GM23338 (cell line): ENCODE results near the gene CEP72. TPM values are rescaled to one million over a fixed set of nuclear protein-coding genes. Genes with fewer than 3 reads are reported as not detected.

Source experiments
- ATAC-seq: fragments of 200-7000 bp; cut with Tn5 transposase; 3 replicates; pipeline ENCODE4 v1.9.1; 2020
- DNase-seq: peaks from one replicate; pipeline ENCODE4 v3.0.0-alpha.2; 2015; ENCODE audit warnings: low spot score
- H2AFZ ChIP-seq: fragments of 200-600 bp; sonication (generic); 2 replicates; pipeline ENCODE4 v1.8.0; 2016; ENCODE audit warnings: antibody characterized with exemption, mild to moderate bottlenecking, moderate library complexity
- H3F3A ChIP-seq: fragments of 200-600 bp; sonication (generic); replicated peaks from 2 replicates; pipeline ENCODE4 v1.8.0; 2017; ENCODE audit warnings: antibody characterized with exemption, mixed run types, low read depth
- H3K27ac ChIP-seq: fragments of 200-600 bp; sonication (generic); 2 replicates; pipeline ENCODE4 v1.6.1; 2016; ENCODE audit warnings: low read depth
- H3K27me3 ChIP-seq: fragments of 200-600 bp; sonication (generic); 2 replicates; pipeline ENCODE4 v1.8.0; 2016; ENCODE audit warnings: mild to moderate bottlenecking, mixed run types, moderate library complexity; ENCODE audit not compliant: insufficient read depth
- H3K36me3 ChIP-seq: fragments of 200-600 bp; sonication (generic); 2 replicates; pipeline ENCODE4 v1.8.0; 2016; ENCODE audit warnings: mild to moderate bottlenecking; ENCODE audit not compliant: insufficient read depth
- H3K4me1 ChIP-seq: fragments of 200-600 bp; sonication (generic); 2 replicates; pipeline ENCODE4 v1.8.0; 2016; ENCODE audit warnings: mild to moderate bottlenecking, moderate library complexity; ENCODE audit not compliant: insufficient read depth
- H3K4me2 ChIP-seq: fragments of 200-600 bp; sonication (generic); 2 replicates; pipeline ENCODE4 v1.7.1; 2017; ENCODE audit warnings: mixed run types
- H3K4me3 ChIP-seq: fragments of 200-600 bp; sonication (generic); 2 replicates; pipeline ENCODE4 v1.6.1; 2016; ENCODE audit warnings: mixed run types
- H3K79me2 ChIP-seq: fragments of 200-600 bp; sonication (generic); replicated peaks from 2 replicates; pipeline ENCODE4 v1.8.0; 2017; ENCODE audit warnings: mild to moderate bottlenecking; ENCODE audit not compliant: insufficient read depth
- H3K9me2 ChIP-seq: fragments of 200-600 bp; sonication (generic); 2 replicates; pipeline ENCODE4 v1.8.0; 2017; ENCODE audit not compliant: insufficient read depth
- H4K20me1 ChIP-seq: fragments of 200-600 bp; sonication (generic); replicated peaks from 2 replicates; pipeline ENCODE4 v1.8.0; 2017; ENCODE audit warnings: mild to moderate bottlenecking; ENCODE audit not compliant: insufficient read depth
- H3K27ac Mint-ChIP-seq: 2 replicates; pipeline ENCODE4 v1.8.0; 2020; ENCODE audit warnings: inconsistent platforms, mild to moderate bottlenecking, moderate library complexity, mixed read lengths
- H3K27me3 Mint-ChIP-seq: 3 replicates; pipeline ENCODE4 v1.8.0; 2022; ENCODE audit warnings: low read depth, mild to moderate bottlenecking, moderate library complexity, mixed read lengths, inconsistent platforms; ENCODE audit not compliant: insufficient read depth, poor library complexity
- H3K36me3 Mint-ChIP-seq: 3 replicates; pipeline ENCODE4 v1.8.0; 2021; ENCODE audit warnings: low read depth, mild to moderate bottlenecking, inconsistent platforms, moderate library complexity, mixed read lengths
- H3K4me1 Mint-ChIP-seq: 3 replicates; pipeline ENCODE4 v1.8.0; 2020; ENCODE audit warnings: mild to moderate bottlenecking, inconsistent platforms, mixed read lengths
- H3K4me3 Mint-ChIP-seq: 3 replicates; pipeline ENCODE4 v1.8.0; 2021; ENCODE audit warnings: moderate library complexity, mild to moderate bottlenecking, inconsistent platforms, mixed read lengths
- H3K9me3 Mint-ChIP-seq: 3 replicates; pipeline ENCODE4 v1.8.0; 2020; ENCODE audit warnings: moderate library complexity, mild to moderate bottlenecking, inconsistent platforms, mixed read lengths
- CREB1 ChIP-seq: fragments of 250-450 bp; sonication (Bioruptor Pico); IDR thresholded peaks from 2 replicates; pipeline ENCODE4 v1.5.0; 2020; ENCODE audit warnings: low read depth, mild to moderate bottlenecking, moderate library complexity
- EZH2 ChIP-seq: fragments of 200-600 bp; sonication (generic); IDR thresholded peaks from one replicate; pipeline ENCODE4 v1.8.0; 2017; ENCODE audit warnings: antibody characterized with exemption, mild to moderate bottlenecking, low read depth; ENCODE audit not compliant: unreplicated experiment
- EZH2phosphoT487 ChIP-seq: fragments of 200-600 bp; sonication (generic); IDR thresholded peaks from one replicate; pipeline ENCODE4 v1.8.1; 2018; ENCODE audit warnings: antibody characterized with exemption; ENCODE audit not compliant: unreplicated experiment
- JUNB ChIP-seq: IDR thresholded peaks from one replicate; pipeline ENCODE4 v1.6.1; 2016; ENCODE audit warnings: antibody characterized with exemption; ENCODE audit not compliant: unreplicated experiment
- NANOG ChIP-seq: IDR thresholded peaks from 2 replicates; pipeline ENCODE4 v1.6.1; 2016; ENCODE audit warnings: antibody characterized with exemption, borderline replicate concordance
- POLR2AphosphoS5 ChIP-seq: IDR thresholded peaks from 2 replicates; pipeline ENCODE4 v1.6.1; 2016; ENCODE audit warnings: antibody characterized with exemption, low read depth
- STAT1 ChIP-seq: IDR thresholded peaks from one replicate; pipeline ENCODE4 v1.6.1; 2016; ENCODE audit warnings: antibody characterized with exemption; ENCODE audit not compliant: unreplicated experiment
- ZNF114 ChIP-seq: fragments of 250-450 bp; sonication (Bioruptor Pico); IDR thresholded peaks from 2 replicates; pipeline ENCODE4 v1.5.0; 2020; ENCODE audit warnings: mild to moderate bottlenecking, moderate library complexity
- ZNF331 ChIP-seq: fragments of 250-450 bp; sonication (Bioruptor Pico); IDR thresholded peaks from 2 replicates; pipeline ENCODE4 v1.5.0; 2020; ENCODE audit warnings: low read depth, mild to moderate bottlenecking, moderate library complexity
- ZNF462 ChIP-seq: fragments of 250-450 bp; sonication (Bioruptor Pico); IDR thresholded peaks from 2 replicates; pipeline ENCODE4 v1.5.0; 2020; ENCODE audit warnings: mild to moderate bottlenecking, moderate library complexity
- polyA plus RNA-seq: library from polyadenylated mRNA; unstranded; fragments of >200 nt; fragmentation: Nextera tagmentation; extraction: Ambion mirVana; gene quantifications from 2 replicates; pipeline ENCODE4 v1.2.1, GENCODE V29; 2016
- total RNA-seq: library from RNA; depleted of rRNA; stranded (reverse); fragments of >200 nt; shearing (Covaris generic); gene quantifications from 2 replicates; pipeline ENCODE4 v1.2.3, GENCODE V29; 2014
- TF ChIP-seq, protein P1 (sequence below): IDR thresholded peaks from one replicate; pipeline ENCODE4 v1.6.1; 2018; ENCODE audit warnings: antibody characterized with exemption; ENCODE audit not compliant: unreplicated experiment
- TF ChIP-seq, protein P2 (sequence below), 2 experiments: fragments of 200-600 bp in 1 of 2; sonication (generic) in 1 of 2; conservative IDR thresholded peaks; 2 replicates each; pipeline versions ENCODE4 v1.5.1 to v1.6.1; 2016 to 2017; ENCODE audit warnings: antibody characterized with exemption in 2 of 2, low read depth in 2 of 2, mild to moderate bottlenecking in 2 of 2, moderate library complexity in 1 of 2
- TF ChIP-seq, protein P3 (sequence below): IDR thresholded peaks from 2 replicates; pipeline ENCODE4 v1.6.1; 2016; ENCODE audit warnings: antibody characterized with exemption

The CEP72 gene
- total and polyA plus RNA-seq, 2 experiments from 2014 or later: 15.5 to 27.1 TPM

DNA sequence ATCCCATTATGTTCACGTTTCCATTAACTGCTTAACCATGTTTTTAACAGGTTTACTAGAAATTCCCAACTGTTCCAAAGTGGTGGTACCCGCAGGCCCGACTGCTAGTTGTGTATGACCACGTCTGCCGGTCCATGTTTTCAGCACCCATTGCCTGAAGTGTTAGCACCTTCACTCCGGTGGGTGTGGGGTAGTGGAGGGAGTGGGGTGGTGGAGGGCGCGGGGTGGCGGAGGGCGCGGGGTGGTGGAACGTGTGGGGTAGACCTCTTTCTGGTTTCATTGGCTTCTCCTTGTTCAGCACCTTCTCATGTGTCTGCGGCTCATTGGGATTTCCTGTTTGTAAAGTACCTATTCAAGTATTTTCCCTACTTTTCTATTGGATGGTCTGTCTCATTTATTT is 43.3 kb downstream of the CEP72 start:
- no peaks in the 10 kb centered on the region for H3K4me1 ChIP-seq
- H3K4me3 ChIP-seq: no peak overlapping the region
- no peak overlapping the region for H3K4me2 ChIP-seq
- no peak overlapping the region for H3K27ac ChIP-seq
- DNase-seq (no peak), ATAC-seq (no peak)
- no peaks in the 10 kb centered on the region for H3K4me1 Mint-ChIP-seq
- H2AFZ ChIP-seq: no peak overlapping the region
- H3K4me3 Mint-ChIP-seq: no peak overlapping the region
- no peaks in the 10 kb centered on the region for H3F3A ChIP-seq
- no peaks in the 10 kb centered on the region for H3K27me3 ChIP-seq
- 0 out of 2 replicates have a peak, but pooled peaks cover 5% of the 10 kb centered on the region for H3K79me2 ChIP-seq
- H3K36me3 ChIP-seq: peaks cover 17% of the 10 kb centered on the region
- H3K27me3 Mint-ChIP-seq: peaks cover 9% of the 10 kb centered on the region
- H4K20me1 ChIP-seq: no peaks in the 10 kb centered on the region; the same call in none of the 2 replicates
- H3K9me2 ChIP-seq: no peaks in the 10 kb centered on the region
- TF ChIP-seq STAT1 (no peak), EZH2phosphoT487 (no peak), CREB1 (CRISPR knock-in tag) (no peak), NANOG (no peak), ZNF114 (CRISPR knock-in tag) (no peak), EZH2 (no peak), JUNB (no peak), POLR2AphosphoS5 (no peak), ZNF331 (no peak), ZNF462 (CRISPR knock-in tag) (no peak)
- TF ChIP-seq, protein P1, sequence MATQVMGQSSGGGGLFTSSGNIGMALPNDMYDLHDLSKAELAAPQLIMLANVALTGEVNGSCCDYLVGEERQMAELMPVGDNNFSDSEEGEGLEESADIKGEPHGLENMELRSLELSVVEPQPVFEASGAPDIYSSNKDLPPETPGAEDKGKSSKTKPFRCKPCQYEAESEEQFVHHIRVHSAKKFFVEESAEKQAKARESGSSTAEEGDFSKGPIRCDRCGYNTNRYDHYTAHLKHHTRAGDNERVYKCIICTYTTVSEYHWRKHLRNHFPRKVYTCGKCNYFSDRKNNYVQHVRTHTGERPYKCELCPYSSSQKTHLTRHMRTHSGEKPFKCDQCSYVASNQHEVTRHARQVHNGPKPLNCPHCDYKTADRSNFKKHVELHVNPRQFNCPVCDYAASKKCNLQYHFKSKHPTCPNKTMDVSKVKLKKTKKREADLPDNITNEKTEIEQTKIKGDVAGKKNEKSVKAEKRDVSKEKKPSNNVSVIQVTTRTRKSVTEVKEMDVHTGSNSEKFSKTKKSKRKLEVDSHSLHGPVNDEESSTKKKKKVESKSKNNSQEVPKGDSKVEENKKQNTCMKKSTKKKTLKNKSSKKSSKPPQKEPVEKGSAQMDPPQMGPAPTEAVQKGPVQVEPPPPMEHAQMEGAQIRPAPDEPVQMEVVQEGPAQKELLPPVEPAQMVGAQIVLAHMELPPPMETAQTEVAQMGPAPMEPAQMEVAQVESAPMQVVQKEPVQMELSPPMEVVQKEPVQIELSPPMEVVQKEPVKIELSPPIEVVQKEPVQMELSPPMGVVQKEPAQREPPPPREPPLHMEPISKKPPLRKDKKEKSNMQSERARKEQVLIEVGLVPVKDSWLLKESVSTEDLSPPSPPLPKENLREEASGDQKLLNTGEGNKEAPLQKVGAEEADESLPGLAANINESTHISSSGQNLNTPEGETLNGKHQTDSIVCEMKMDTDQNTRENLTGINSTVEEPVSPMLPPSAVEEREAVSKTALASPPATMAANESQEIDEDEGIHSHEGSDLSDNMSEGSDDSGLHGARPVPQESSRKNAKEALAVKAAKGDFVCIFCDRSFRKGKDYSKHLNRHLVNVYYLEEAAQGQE: no peak
- TF ChIP-seq, protein P2, sequence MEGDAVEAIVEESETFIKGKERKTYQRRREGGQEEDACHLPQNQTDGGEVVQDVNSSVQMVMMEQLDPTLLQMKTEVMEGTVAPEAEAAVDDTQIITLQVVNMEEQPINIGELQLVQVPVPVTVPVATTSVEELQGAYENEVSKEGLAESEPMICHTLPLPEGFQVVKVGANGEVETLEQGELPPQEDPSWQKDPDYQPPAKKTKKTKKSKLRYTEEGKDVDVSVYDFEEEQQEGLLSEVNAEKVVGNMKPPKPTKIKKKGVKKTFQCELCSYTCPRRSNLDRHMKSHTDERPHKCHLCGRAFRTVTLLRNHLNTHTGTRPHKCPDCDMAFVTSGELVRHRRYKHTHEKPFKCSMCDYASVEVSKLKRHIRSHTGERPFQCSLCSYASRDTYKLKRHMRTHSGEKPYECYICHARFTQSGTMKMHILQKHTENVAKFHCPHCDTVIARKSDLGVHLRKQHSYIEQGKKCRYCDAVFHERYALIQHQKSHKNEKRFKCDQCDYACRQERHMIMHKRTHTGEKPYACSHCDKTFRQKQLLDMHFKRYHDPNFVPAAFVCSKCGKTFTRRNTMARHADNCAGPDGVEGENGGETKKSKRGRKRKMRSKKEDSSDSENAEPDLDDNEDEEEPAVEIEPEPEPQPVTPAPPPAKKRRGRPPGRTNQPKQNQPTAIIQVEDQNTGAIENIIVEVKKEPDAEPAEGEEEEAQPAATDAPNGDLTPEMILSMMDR (conservative IDR thresholded peaks at IDR 0.05; ENCODE audit: low read depth in 2 of 2): no peak
- TF ChIP-seq, protein P3, sequence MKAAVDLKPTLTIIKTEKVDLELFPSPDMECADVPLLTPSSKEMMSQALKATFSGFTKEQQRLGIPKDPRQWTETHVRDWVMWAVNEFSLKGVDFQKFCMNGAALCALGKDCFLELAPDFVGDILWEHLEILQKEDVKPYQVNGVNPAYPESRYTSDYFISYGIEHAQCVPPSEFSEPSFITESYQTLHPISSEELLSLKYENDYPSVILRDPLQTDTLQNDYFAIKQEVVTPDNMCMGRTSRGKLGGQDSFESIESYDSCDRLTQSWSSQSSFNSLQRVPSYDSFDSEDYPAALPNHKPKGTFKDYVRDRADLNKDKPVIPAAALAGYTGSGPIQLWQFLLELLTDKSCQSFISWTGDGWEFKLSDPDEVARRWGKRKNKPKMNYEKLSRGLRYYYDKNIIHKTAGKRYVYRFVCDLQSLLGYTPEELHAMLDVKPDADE: no peak
- peaks cover 46% of the 10 kb centered on the region for H3K36me3 Mint-ChIP-seq
- peaks cover 5% of the 10 kb centered on the region; the same call in 2 of the 3 replicates for H3K9me3 Mint-ChIP-seq
- no peak overlapping the region for H3K27ac Mint-ChIP-seq
